GM21529 (cell line): ENCODE measurements around the gene MPDZ.

Experiments
- ATAC-seq: cut with Tn5 transposase; IDR thresholded peaks from one replicate; pipeline ENCODE4 v1.9.1; 2021; ENCODE audit not compliant: unreplicated experiment

Gene MPDZ

DNA sequence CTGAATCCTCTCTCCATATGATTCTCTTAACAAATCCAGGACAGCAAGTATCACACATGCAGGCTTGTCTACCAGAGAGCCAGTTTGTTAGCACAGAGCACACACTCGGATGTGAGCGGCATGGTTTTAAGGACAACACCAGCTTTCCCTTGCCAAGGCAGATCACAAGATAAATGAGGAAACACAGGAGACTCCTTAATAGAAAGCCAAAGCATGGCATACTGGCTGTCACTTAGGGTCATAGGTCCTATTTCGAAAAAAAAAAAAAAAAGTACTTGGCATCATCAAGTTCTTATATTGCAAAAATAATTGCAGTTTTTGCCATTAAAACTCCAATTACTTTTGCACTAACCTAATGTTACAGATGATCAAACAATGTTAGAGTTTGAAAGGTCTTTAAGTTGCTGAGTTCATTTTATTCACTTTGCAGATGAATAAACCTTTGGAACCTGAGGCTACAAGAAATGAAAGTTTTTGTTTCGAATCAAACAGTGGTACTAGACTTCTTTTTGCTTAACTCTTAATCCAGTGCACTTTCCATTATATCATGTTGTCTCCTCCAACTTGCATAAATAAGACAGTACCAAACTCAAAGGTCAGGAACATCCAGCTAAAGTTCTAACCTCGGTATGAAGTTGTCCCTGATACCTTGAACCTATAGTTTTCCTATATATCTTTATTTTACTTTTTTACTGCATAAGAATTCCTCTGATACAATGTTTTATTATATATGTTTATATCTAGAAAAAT, 138.5 kb downstream of the MPDZ start:
- ATAC-seq: no peak

DNA sequence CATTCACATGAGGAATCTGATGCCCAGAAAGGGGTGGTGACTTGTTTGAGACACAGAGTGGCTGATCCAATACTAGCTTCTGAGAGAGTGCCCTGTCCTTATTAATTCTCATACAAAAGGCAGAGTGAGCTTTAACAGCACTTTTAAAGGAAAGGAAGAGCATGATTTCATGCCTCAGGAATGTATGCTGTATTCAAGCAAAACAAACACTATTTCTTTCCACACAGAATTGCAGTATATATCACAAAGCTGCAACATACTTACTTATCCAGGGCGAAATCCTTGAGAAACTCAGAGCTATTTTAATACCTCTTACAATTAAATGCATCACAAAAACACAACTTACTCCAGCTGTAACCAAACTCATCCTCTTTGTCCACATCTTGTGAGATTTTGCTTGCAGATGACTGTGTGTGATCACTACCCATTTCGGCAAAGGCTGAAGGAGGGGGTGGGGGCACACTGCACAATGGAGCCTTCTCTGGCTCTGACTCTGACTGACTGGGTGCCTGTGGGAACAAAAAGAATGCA, 139.8 kb downstream of the MPDZ start:
- no peak for ATAC-seq

DNA sequence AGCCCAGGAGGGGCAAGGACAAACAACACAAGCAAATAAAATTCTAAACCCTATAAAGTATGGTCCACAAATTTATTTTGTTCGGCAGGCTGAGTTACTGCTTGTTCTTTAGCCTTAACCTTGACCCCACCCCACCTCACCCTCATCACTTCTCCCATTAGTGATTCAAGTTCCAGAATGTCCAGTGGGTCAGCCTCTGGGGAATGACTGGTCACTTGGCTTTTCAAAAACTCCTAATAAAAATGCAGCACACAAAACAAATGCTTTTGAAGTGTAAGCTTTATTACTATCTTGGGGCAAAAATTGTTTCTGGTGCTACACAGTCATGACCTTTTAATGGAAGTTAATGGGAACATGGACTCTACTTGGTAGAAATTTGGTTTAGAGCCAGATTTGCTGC, 142.1 kb downstream of the MPDZ start:
- ATAC-seq: no peak

DNA sequence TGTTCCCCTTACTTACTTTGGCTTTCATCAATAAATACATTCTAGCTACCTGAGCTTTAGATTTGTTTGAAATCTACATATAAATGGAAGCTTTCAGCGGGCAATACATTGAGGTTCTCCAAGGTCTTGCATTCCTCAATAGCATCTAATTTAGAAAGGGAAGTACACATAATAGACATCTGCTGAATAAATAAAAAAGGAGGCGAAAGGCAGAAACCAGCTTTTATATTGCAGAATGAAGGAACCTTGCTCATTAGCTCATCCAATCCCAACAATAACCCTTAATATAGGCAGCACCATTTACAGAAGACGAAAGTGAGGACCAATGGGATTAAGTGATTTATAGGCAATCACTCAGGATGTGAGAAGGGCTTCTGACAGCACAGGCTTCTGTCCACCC, 147.5 kb downstream of the MPDZ start:
- ATAC-seq: no peak

DNA sequence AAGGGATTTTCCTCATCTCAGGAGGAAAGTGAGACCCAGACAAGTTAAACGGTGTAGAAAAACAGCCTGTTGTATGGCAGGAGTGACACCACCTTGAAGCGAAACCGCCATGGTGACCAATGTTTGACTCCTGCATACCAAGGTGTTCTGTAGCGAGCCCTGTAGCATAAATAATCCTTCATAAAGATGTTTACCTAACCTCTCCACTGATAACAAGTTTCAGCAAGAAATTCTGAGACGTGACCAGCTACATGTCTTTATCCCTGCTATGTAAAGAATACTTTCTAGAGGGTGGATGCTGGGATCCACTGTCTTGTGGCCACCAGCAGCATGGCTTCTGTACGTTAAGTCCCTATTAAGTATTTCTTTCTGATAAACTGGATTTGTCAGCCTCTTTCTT, 148.1 kb downstream of the MPDZ start:
- ATAC-seq: no peak

DNA sequence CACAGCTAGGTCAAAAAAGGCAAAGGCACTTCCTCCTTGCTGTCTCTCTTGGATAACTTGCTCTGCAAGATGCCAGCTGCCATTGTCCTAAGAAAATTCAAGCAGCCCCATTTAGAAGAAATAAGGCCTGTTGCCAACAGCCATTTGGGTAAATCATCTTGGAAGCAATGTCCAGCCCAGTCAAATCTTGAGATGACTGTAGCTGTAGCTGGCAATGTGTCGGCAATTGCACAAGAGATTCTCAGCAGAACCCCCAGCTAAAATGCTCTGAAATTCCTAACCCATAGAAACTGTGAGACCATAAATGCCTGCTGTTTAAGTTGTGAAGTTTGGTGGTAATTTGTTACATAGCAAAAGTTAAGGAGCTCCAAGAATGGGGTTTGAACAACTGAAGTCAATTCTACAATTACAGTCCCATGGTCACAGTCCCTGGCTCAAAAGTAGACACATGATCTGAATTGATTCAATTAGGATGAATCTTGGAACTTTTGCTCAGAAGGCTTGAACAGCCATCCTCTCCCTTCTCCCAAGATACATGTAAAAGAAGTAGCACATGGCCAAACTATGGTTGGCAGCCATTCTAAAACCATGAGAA, 151.1 kb downstream of the MPDZ start:
- ATAC-seq: no peak

DNA sequence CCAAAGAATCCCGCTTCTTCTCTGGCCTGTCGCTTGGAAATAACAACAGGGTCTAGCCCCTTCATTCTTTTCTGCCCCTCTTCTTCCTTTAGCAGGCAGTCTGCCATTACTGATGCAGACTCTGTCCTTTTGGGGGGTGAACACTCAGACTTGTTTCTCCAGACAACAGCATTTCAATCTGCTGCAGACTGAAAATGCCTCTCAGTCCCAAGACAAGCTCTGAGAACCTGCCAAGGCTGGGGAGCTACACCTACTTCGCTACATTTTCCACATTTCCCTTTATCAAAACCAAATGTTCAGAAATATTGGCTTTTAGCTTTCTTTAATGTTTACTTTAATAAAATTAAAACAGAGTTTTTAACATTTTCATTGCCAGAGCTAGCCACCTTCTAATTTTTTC, 152.4 kb downstream of the MPDZ start:
- no peak for ATAC-seq

DNA sequence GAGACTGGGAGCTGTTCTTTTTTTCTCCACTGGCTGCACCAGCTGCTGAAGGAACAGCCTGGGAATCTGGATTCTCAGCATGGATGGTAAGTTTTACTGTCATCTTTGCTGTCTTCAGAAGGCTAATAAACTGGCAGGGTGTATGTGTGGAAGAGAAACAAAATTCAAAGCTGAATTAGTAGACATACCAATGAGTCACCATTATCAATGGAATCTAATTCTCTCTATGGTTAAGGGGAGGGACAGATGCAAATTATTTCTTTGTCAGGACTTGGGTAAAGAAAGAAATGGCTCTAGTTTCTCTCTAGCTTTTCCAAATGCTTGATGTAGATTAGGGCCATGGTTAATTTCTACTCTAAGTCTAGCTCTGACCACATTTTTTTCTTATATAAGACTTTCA, 154.2 kb downstream of the MPDZ start:
- ATAC-seq: no peak

DNA sequence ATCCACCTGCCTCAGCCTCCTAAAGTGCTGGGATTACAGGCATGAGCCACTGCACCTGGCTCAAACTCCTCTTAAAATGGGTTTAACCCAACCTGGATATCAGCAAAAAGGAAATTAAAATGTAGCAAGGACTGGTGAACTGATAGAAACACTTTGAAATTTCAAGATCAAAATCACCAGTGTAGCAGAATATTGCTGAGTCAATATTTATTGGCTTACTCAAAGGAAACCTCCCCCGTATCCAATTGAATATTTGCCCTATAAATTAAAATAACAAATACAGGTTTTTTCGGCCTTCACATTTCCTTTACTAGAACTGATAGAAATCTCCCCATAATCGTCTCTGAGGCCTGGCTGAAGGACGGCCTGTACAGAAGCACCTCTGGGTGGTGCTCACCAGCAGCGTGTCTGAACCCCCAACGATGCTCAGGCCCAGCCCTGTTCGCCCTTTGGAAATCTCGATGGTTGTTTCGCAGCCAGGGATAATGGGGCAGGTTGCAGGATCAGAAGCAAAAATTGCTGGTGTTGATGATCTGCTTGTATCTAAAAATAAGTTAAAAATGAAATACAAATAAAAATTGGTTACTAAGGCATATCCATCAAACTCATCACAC, 156.6 kb downstream of the MPDZ start:
- ATAC-seq: no peak

DNA sequence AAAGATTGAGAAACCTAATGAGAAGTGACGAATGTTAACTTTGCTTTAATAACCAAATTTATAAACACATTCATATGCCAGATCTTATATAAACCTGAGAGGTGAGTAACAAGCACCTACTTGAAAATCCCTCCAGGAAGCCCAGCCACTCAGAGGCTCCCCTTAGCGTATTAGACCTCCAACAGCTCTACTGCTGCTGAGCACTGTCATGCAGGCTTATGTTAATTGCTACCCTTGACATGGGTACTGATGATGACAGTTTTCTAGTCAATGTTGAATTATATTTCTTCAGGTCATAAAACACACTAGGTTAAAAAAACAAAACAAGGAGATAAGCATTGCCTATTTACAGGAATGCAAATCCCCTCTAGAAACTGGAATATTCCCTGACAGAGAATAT, 161.2 kb downstream of the MPDZ start:
- ATAC-seq: no peak

DNA sequence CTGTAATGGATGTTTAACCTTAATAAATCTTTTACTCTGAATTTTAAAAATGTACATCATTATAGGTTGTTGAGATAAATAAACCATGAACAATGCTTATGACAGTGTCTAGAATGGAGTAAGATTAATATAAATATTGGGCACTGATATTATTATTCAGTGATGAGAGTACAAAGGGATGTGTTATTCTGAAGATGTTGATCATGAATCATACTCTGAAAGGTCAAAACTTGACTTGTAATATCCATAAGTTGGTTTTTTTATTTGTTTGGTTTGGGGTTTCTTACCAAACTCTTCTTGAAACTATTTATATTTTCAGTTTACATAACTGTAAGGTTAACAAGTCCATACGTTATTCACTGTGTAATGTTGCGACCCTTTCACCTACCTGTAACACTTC, 163.2 kb downstream of the MPDZ start:
- no peak for ATAC-seq

DNA sequence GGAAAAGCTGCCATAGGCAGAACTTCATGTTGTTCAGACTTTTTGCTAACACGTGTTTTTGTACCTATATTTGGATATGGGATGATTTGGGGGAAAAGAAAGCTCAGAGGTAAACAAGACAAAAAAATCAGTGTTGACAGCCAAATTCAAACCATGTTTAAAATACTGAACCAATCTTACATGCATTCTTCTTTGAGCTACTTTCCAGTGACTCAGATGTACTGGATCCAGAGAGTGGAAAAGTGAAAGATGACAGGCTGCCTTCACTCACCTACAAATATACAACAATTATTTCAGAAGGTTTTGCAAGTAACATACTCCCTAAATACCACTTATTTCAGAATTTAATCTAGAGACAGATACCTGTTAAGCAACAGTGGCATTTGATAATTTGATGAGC, 165.7 kb downstream of the MPDZ start:
- no peak for ATAC-seq

DNA sequence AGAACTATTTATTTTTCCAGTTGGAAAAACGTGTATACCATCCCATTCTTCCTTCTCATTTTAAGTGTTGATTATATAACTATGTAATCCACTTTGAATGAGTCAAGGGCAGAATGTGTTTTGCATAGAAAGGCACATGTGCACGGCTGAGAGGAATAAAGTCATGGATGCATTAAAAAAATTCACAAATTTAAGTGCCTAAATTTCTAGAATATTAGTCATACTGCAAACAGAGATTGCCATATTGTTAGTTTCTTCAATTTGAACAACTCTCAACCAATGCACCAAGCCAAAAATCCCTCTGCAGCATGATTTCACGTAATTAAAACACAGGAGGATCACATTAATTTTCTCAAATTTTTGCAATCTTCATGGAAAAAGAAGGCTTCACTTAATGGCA, 166.3 kb downstream of the MPDZ start:
- no peak for ATAC-seq

DNA sequence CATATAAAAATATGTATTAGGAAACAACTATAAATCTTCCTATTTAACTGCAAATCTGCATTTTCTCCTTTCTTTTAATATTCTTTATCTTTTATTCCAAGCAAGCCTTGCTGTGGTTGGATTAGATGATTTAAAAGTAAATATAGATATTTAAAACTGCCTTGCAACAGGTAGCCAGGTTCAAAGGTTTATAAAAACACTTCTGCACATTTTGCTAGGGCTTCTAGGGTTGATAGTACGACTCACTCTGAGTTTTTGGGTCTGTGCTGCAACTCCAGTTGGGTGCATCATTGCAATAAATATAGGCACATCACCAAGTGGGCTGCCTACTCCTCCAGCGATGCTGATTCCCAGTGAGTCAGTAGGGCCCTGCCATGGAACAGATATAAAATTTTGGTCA, 167.7 kb downstream of the MPDZ start:
- no peak for ATAC-seq

DNA sequence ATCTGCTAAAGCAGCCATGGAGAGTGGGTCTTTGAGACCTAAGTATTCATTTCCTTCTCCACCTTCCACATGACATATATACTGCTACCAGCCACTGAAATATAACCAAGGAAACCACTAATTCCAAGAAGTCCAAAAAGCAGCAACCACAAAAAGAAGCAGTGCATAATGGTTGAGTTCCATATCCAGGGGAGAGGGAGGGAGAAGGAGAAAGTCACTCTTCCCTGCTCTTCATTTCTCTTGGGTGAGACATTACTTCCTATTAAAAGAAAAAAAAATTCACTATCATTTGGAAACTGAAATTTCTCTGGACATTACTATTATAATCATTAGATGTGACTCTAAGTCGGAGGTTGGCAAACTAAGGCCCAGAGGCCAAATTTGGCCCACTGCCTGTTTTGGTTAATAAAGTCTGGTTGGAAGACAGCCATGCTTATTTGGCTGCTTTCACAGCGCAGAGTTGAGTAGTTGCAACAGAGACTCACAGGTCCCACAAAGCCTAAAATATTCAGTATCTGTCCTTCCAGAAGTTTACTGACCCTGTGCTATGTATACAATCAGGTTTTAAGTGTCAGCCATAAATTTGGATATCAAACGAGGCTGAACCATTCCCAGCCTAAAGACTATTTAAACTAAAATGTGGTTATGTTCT, 168.6 kb downstream of the MPDZ start:
- no peak for ATAC-seq

DNA sequence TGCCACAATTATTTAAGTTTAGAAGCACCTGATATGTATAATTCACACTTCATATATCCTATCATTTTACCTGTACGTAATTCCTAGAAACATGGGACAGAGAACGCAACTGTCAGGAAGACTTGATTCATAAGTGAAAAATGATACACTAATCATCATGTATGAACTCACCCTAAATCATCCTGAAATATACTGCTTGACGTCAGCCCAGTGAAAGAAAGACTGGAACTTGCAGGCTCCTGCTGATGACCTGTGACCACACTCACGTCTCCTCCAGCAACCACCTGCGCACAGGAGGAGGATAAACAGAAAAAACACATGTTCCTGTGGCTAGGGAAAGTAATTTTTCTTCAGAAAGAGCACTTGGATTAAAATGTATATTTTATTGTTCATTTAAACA, 169.7 kb downstream of the MPDZ start:
- no peak for ATAC-seq

DNA sequence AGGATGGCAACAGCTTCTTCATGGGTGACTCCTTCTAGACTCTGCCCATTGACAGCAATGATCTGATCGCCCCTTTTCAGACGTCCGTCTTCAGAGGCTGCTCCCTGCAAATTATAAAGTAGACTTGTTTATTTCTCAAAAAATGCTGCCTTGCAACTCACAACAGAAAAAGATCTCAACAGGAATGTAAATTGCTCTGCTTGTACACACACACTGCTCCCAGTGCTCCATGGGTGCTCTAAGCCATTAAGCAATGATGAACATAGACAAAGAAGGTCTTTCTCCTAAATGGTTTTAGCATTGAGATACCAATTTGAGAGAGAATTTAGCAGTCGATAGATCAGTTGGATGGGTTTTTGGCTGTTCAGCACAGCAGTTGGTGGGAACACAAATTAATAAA, 172.5 kb downstream of the MPDZ start:
- no peak for ATAC-seq

DNA sequence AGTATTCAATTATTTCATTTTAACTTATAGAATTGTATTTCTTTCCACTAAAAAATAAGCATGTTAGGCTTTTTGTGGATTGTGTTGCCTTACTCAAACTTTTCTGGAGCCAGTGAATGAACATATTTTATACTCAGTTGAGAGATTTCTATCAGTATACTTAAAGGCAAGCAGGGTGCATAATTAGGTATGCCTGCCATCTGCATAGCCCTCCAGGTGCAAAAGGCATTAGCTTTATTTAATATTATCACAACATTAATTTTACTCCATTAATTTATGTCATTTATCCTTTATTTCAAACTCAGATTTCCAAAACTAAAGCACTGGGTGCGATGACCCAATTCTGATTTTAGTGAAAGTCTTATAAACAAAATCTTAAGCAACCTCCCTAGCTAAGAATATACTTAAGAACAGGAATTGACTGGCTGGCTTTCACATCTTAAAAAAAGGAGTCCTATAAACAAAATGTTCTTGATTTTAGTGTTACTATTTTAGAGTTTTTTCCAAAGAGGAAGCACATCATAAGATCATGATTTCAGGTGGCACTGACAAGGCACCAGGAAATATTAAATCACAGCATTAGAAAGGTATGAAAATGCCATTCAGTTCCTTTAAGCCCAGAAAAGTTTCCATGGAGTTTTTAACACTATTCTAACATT, 178.4 kb downstream of the MPDZ start:
- no peak for ATAC-seq

DNA sequence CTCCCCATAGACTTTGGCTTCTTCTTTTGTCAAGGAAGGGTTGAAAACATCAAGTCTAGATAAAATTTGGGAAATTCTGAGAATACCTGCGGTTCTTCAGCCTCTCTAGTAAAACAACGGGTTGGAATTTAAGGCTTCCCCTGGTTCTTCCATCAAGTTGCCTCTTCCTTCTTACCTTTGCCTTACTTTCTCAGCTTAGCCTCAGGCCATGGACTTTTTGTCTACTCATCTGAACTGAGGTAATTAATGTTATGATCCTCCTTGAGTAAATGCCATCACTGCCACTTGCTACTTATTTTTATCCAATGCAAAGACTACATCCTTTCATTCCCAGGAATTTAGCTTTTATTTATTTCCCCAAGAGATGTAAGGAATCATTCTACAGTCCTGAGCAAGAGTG, 184.4 kb downstream of the MPDZ start:
- no peak for ATAC-seq

DNA sequence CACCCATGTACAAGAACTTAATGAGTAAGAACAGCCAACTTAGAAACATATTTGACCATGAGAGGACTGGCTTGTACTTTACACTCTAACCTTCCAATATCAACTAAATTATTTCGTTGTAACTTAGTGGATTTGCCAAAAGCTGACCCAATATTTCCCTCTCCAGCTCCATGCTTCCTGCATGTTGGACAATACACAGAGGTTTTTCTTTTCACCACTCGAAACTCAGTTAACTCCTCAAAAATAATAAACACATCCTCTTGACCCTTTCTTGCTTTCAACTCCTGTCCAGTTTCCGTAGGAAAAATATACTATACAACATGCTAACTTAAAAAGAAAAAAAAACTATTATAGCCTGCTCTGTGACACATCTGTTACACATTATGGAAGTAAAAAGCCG, 188.9 kb downstream of the MPDZ start:
- ATAC-seq: no peak

DNA sequence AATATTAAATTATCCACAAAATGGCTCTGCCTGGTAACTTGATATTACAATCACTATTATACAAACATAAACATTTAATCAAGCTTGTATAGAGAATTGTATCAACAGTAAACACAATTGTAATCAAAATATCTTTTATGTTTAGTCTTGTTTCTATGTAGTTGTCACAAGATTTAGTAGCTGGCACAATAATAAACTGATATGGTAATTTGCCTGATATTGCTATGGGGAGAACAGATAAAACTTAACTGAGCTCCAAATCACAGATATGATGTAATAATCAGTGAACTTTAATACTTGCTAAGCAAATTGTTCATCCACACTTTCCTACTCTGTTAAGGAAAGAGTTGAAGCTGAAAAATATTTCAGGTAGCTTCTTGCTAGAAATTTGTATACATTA, 189.8 kb downstream of the MPDZ start:
- ATAC-seq: no peak
